HS-5 (cell line): ENCODE results near the gene IFRD1.
"Not testable (repeated sequence)": the region's sequence is repeated elsewhere in the genome, so short reads cannot be mapped to it uniquely, and the experiment has no call there.

Experiments
- DNase-seq: peaks from one replicate; pipeline ENCODE4 v3.0.0-alpha.2; 2012; ENCODE audit warnings: low read depth

The IFRD1 gene

GRCh38 chr7:112488264-112488552 is 37.9 kb downstream of the IFRD1 start:
- DNase-seq, result no peak

- DNase-seq, result no peak
These were observed 41.9 kb downstream of the IFRD1 start for GRCh38 chr7:112492186-112492585.

- DNase-seq, result no peak
These were observed 44.4 kb downstream of the IFRD1 start for GRCh38 chr7:112494656-112495055.

- no peak for DNase-seq
These were observed 45.0 kb downstream of the IFRD1 start for GRCh38 chr7:112495156-112495788.

- no peak for DNase-seq
These were observed 45.7 kb downstream of the IFRD1 start for GRCh38 chr7:112495810-112496462.

- DNase-seq, result no peak
These were observed 47.2 kb downstream of the IFRD1 start for GRCh38 chr7:112497481-112497880.

GRCh38 chr7:112500619-112501018 is 50.4 kb downstream of the IFRD1 start:
- DNase-seq, result no peak

- no peak for DNase-seq
These were observed 51.7 kb downstream of the IFRD1 start for GRCh38 chr7:112501801-112502503.

- no peak for DNase-seq
These were observed 52.4 kb downstream of the IFRD1 start for GRCh38 chr7:112502700-112503099.

GRCh38 chr7:112503361-112503972 is 53.2 kb downstream of the IFRD1 start:
- DNase-seq, result no peak

- DNase-seq, result no peak
These were observed 53.9 kb downstream of the IFRD1 start for GRCh38 chr7:112504093-112504695.

- DNase-seq, result no peak
These were observed 55.2 kb downstream of the IFRD1 start for GRCh38 chr7:112505495-112505894.

GRCh38 chr7:112508404-112508803 is 58.1 kb downstream of the IFRD1 start:
- no peak for DNase-seq

- no peak for DNase-seq
These were observed 59.1 kb downstream of the IFRD1 start for GRCh38 chr7:112509402-112509801.

- DNase-seq, result peak; percentile 49
These were observed 59.9 kb downstream of the IFRD1 start for GRCh38 chr7:112510001-112510742.

- no peak for DNase-seq
These were observed 60.5 kb downstream of the IFRD1 start for GRCh38 chr7:112510743-112511110.

GRCh38 chr7:112511451-112512202 is 61.4 kb downstream of the IFRD1 start:
- no peak for DNase-seq

GRCh38 chr7:112512451-112513210 is 62.4 kb downstream of the IFRD1 start:
- no peak for DNase-seq

GRCh38 chr7:112515989-112516388 is 65.7 kb downstream of the IFRD1 start:
- no peak for DNase-seq

GRCh38 chr7:112516418-112516817 is 66.2 kb downstream of the IFRD1 start:
- DNase-seq, result not testable (repeated sequence)

GRCh38 chr7:112517487-112517886 is 67.2 kb downstream of the IFRD1 start:
- no peak for DNase-seq
